Pons (tissue), 1 donor: ENCODE results near the gene HARS1.
A peak's percentile ranks its signal among the peaks of the same experiment; 100 is the strongest.
"Not testable (repeated sequence)": the region's sequence is repeated elsewhere in the genome, so short reads cannot be mapped to it uniquely, and the experiment has no call there.

Source experiments
- DNase-seq: peaks from one replicate; pipeline ENCODE4 v3.0.0-alpha.2; 2016; ENCODE audit warnings: low spot score

The HARS1 gene

GRCh38 chr5:140633021-140633471, 58.1 kb downstream of the HARS1 start, which contains the start of gene CD14:
Gene CD14, minus strand, starts transcription at chr5:140633175. Its CDS starts 104 bp downstream, at chr5:140633071.
- peak; percentile 48 for DNase-seq

- DNase-seq: no peak
Measured at GRCh38 chr5:140632366-140633020, 58.7 kb downstream of the HARS1 start.

- no peak for DNase-seq
Measured at GRCh38 chr5:140631831-140632365, 59.3 kb downstream of the HARS1 start.

GRCh38 chr5:140631036-140631417, 60.1 kb downstream of the HARS1 start:
- peak; percentile 63 for DNase-seq

GRCh38 chr5:140630292-140631035, 60.7 kb downstream of the HARS1 start:
- DNase-seq: no peak

GRCh38 chr5:140628711-140629110, 62.5 kb downstream of the HARS1 start:
- DNase-seq: no peak

- no peak for DNase-seq
Measured at GRCh38 chr5:140627972-140628371, 63.2 kb downstream of the HARS1 start.

GRCh38 chr5:140624886-140625285, 66.3 kb downstream of the HARS1 start:
- DNase-seq: not testable (repeated sequence)
